Neural cell (in vitro differentiated cells): ENCODE measurements around the gene RAI1. TPM values are rescaled to one million over a fixed set of nuclear protein-coding genes. Genes with fewer than 3 reads are reported as not detected.
"Not testable (repeated sequence)": the region's sequence is repeated elsewhere in the genome, so short reads cannot be mapped to it uniquely, and the experiment has no call there.

Experiments used
- H2AFZ ChIP-seq: fragments of 200-600, 300-800 bp; sonication (generic), shearing (Covaris generic); 2 replicates; pipeline ENCODE4 v1.6.0; 2014; ENCODE audit warnings: low read depth, mild to moderate bottlenecking, antibody characterized with exemption, low read length, moderate library complexity
- H3F3A ChIP-seq: fragments of 200-600 bp; shearing (Covaris generic); 2 replicates; pipeline ENCODE4 v1.6.1; 2016; ENCODE audit warnings: mild to moderate bottlenecking, moderate library complexity, mixed read lengths, antibody characterized with exemption, low read length; ENCODE audit not compliant: insufficient read depth, poor library complexity, severe bottlenecking
- H3K27ac ChIP-seq: fragments of 200-600, 300-800 bp; sonication (generic), shearing (Covaris generic); 2 replicates; pipeline ENCODE4 v1.5.1; 2014; ENCODE audit warnings: mild to moderate bottlenecking, low read length, moderate library complexity
- H3K27me3 ChIP-seq: fragments of 300-800, 200-600 bp; sonication (generic), shearing (Covaris generic); 2 replicates; pipeline ENCODE4 v1.6.0; 2014; ENCODE audit warnings: mild to moderate bottlenecking, low read depth, low read length, moderate library complexity; ENCODE audit not compliant: insufficient read depth
- H3K36me3 ChIP-seq: fragments of 300-800, 200-600 bp; sonication (generic), shearing (Covaris generic); 2 replicates; pipeline ENCODE4 v1.5.1; 2014; ENCODE audit warnings: mild to moderate bottlenecking, antibody characterized with exemption, low read length, moderate library complexity; ENCODE audit not compliant: insufficient read depth
- H3K4me2 ChIP-seq: fragments of 300-800, 200-600 bp; sonication (generic), shearing (Covaris generic); 2 replicates; pipeline ENCODE4 v1.6.0; 2014; ENCODE audit warnings: mild to moderate bottlenecking, low read length
- H3K4me3 ChIP-seq: fragments of 300-800, 200-600 bp; sonication (generic), shearing (Covaris generic); 2 replicates; pipeline ENCODE4 v1.5.1; 2014; ENCODE audit warnings: mild to moderate bottlenecking, low read length, moderate library complexity
- H3K79me2 ChIP-seq: fragments of 200-600 bp; shearing (Covaris generic); replicated peaks from 2 replicates; pipeline ENCODE4 v1.6.0; 2014; ENCODE audit warnings: mild to moderate bottlenecking, low read length, moderate library complexity; ENCODE audit not compliant: insufficient read depth
- H3K9ac ChIP-seq: fragments of 300-800, 200-600 bp; sonication (generic), shearing (Covaris generic); 2 replicates; pipeline ENCODE4 v1.6.1; 2016; ENCODE audit warnings: mild to moderate bottlenecking, low read length, mixed read lengths
- H3K9me2 ChIP-seq: fragments of 200-600 bp; shearing (Covaris generic); 2 replicates; pipeline ENCODE4 v1.6.1; 2016; ENCODE audit warnings: mild to moderate bottlenecking, low read length, mixed read lengths; ENCODE audit not compliant: insufficient read depth
- H3K9me3 ChIP-seq: fragments of 200-600, 300-800 bp; sonication (generic), shearing (Covaris generic); 2 replicates; pipeline ENCODE4 v1.6.1; 2016; ENCODE audit warnings: mild to moderate bottlenecking, mixed run types, low read length, moderate library complexity, mixed read lengths
- H4K20me1 ChIP-seq: fragments of 200-600 bp; shearing (Covaris generic); 2 replicates; pipeline ENCODE4 v1.6.1; 2016; ENCODE audit warnings: mild to moderate bottlenecking, mixed run types; ENCODE audit not compliant: insufficient read depth
- EP300 ChIP-seq: fragments of 450-650 bp; conservative IDR thresholded peaks from 2 replicates; pipeline ENCODE4 v1.6.1; 2014; ENCODE audit warnings: antibody characterized with exemption, mild to moderate bottlenecking, moderate library complexity; ENCODE audit not compliant: poor library complexity, severe bottlenecking
- EZH2 ChIP-seq: fragments of 200-600, 300-800 bp; shearing (Covaris generic), sonication (generic); IDR thresholded peaks from 2 replicates; pipeline ENCODE4 v1.6.1; 2014; ENCODE audit warnings: antibody characterized with exemption, low read length, borderline replicate concordance, mild to moderate bottlenecking; ENCODE audit not compliant: insufficient read depth, poor library complexity, severe bottlenecking
- MXI1 ChIP-seq: fragments of 450-650 bp; conservative IDR thresholded peaks from 2 replicates; pipeline ENCODE4 v1.6.1; 2014; ENCODE audit warnings: antibody characterized with exemption, mild to moderate bottlenecking; ENCODE audit not compliant: poor library complexity, severe bottlenecking
- POLR2AphosphoS5 ChIP-seq: IDR thresholded peaks from 2 replicates; pipeline ENCODE4 v1.6.1; 2012
- RAD21 ChIP-seq: fragments of 450-650 bp; conservative IDR thresholded peaks from 2 replicates; pipeline ENCODE4 v1.6.1; 2014; ENCODE audit warnings: antibody characterized with exemption, mild to moderate bottlenecking, moderate library complexity
- SMC3 ChIP-seq: fragments of 450-650 bp; conservative IDR thresholded peaks from 2 replicates; pipeline ENCODE4 v1.6.1; 2014; ENCODE audit warnings: antibody characterized with exemption, mild to moderate bottlenecking, moderate library complexity; ENCODE audit not compliant: poor library complexity
- TAF1 ChIP-seq: IDR thresholded peaks from 2 replicates; pipeline ENCODE4 v1.6.1; 2012; ENCODE audit warnings: low read depth
- polyA plus RNA-seq: library from polyadenylated mRNA; depleted of rRNA; stranded (reverse); fragments of >200 nt; gene quantifications from 2 replicates; pipeline ENCODE4 v1.2.3, GENCODE V29; 2014
- TF ChIP-seq, protein P1 (sequence below): fragments of 450-650 bp; IDR thresholded peaks from 2 replicates; pipeline ENCODE4 v1.5.1; 2014; ENCODE audit warnings: antibody characterized with exemption, mild to moderate bottlenecking, moderate library complexity; ENCODE audit not compliant: poor library complexity, severe bottlenecking
- TF ChIP-seq, protein P2 (sequence below): IDR thresholded peaks from 2 replicates; pipeline ENCODE4 v1.6.1; 2012; ENCODE audit warnings: borderline replicate concordance

Gene RAI1
- polyA plus RNA-seq, 1 donor from 2014 or later: 16.9 TPM

DNA sequence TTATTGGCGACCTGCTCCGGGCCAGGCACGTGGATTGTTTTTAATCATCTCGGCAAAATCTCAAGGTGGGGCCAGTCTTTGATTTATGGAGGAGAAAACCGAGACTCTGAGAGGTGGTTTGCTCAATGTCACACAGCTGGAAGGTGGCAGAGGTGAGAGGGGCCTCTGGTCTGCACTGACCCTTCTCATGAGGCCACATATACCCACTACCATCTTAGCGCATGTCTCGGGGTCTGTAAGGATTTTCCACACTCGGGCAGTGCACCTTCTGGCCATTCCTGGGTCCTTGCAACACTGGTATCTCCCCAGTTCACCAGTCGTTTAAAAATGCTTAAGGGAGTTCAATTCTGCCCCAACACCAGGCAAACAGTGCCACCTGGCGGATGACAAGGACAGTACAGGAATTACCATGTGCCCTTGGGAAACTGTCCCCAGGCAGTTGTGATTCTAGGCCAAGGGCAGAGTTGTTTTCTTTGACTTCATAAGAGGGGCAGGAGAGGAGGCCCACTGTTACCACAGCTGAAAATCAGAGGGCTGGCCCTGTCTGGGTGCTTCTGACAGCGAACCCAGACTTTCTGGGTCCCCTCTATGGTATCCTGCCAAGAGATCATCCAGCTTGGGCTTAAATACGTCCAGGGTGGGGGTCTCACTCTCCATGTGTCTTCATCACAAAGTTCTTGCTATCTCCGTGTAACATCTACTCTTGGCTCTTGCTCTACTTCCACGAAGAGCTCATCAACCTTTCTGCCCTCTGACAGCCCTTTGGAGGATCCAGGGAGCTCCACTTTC lies 39.4 kb upstream of the RAI1 start:
- Histone ChIP-seq H3K27me3 (no peaks in the 10 kb centered on the region), H4K20me1 (no peaks in the 10 kb centered on the region), H3F3A (no peaks in the 10 kb centered on the region), H2AFZ (no peak overlapping the region), H3K4me3 (no peak overlapping the region), H3K27ac (no peak overlapping the region), H3K9me3 (no peaks in the 10 kb centered on the region), H3K79me2 (no peaks in the 10 kb centered on the region), H3K36me3 (no peaks in the 10 kb centered on the region), H3K9me2 (no peaks in the 10 kb centered on the region), H3K4me2 (no peak overlapping the region), H3K9ac (no peak overlapping the region)
- TF ChIP-seq RAD21 (peak; percentile 96), EZH2 (no peak), TAF1 (no peak), SMC3 (peak; percentile 98), POLR2AphosphoS5 (no peak), MXI1 (no peak), EP300 (no peak)
- TF ChIP-seq, protein P1, sequence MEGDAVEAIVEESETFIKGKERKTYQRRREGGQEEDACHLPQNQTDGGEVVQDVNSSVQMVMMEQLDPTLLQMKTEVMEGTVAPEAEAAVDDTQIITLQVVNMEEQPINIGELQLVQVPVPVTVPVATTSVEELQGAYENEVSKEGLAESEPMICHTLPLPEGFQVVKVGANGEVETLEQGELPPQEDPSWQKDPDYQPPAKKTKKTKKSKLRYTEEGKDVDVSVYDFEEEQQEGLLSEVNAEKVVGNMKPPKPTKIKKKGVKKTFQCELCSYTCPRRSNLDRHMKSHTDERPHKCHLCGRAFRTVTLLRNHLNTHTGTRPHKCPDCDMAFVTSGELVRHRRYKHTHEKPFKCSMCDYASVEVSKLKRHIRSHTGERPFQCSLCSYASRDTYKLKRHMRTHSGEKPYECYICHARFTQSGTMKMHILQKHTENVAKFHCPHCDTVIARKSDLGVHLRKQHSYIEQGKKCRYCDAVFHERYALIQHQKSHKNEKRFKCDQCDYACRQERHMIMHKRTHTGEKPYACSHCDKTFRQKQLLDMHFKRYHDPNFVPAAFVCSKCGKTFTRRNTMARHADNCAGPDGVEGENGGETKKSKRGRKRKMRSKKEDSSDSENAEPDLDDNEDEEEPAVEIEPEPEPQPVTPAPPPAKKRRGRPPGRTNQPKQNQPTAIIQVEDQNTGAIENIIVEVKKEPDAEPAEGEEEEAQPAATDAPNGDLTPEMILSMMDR: peak; percentile 91
- TF ChIP-seq, protein P2, sequence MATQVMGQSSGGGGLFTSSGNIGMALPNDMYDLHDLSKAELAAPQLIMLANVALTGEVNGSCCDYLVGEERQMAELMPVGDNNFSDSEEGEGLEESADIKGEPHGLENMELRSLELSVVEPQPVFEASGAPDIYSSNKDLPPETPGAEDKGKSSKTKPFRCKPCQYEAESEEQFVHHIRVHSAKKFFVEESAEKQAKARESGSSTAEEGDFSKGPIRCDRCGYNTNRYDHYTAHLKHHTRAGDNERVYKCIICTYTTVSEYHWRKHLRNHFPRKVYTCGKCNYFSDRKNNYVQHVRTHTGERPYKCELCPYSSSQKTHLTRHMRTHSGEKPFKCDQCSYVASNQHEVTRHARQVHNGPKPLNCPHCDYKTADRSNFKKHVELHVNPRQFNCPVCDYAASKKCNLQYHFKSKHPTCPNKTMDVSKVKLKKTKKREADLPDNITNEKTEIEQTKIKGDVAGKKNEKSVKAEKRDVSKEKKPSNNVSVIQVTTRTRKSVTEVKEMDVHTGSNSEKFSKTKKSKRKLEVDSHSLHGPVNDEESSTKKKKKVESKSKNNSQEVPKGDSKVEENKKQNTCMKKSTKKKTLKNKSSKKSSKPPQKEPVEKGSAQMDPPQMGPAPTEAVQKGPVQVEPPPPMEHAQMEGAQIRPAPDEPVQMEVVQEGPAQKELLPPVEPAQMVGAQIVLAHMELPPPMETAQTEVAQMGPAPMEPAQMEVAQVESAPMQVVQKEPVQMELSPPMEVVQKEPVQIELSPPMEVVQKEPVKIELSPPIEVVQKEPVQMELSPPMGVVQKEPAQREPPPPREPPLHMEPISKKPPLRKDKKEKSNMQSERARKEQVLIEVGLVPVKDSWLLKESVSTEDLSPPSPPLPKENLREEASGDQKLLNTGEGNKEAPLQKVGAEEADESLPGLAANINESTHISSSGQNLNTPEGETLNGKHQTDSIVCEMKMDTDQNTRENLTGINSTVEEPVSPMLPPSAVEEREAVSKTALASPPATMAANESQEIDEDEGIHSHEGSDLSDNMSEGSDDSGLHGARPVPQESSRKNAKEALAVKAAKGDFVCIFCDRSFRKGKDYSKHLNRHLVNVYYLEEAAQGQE: no peak

DNA sequence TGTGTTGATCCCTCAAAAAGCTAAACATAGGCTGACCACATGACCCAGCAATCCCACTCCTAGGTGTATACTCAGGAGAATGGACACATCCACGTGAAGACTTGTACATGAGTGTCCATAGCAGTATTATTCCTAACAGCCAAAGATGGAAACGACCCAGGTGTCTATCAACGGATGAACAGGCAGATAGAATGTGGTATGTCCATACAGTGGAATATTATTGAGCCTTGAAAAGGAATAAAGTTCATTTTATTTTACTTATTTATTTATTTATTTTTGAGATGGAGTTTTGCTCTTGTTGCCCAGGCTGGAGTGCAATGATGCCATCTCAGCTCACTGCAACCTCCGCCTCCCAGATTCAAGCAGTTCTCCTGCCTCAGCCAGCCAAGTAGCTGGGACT lies 36.1 kb upstream of the RAI1 start:
- H3K36me3 ChIP-seq, H3K9me3 ChIP-seq, H4K20me1 ChIP-seq, H3K9me2 ChIP-seq, H3K27me3 ChIP-seq, H3K4me2 ChIP-seq, H3K79me2 ChIP-seq, H3K4me3 ChIP-seq, H3K27ac ChIP-seq, H3F3A ChIP-seq, H2AFZ ChIP-seq, H3K9ac ChIP-seq: not testable (repeated sequence)

DNA sequence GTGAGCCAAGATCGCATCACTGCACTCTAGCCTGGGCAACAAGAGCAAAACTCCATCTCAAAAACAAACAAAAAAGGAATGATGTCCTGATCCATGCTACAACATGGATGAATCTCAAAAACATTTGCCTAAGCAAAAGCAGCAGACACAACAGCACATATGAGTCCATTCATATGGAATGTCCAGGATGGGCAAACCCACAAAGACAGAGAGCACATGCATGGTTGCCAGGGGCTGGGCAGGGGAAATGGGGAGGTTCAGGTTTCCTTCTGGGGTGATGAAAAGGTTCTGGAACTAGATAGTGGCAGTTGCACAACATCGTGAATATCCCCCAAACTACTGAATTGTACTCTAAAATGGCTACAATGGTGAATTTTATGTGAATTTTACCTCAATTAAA lies 35.3 kb upstream of the RAI1 start:
- Histone ChIP-seq H2AFZ (no peak overlapping the region), H3K4me3 (no peak overlapping the region), H3K36me3 (no peaks in the 10 kb centered on the region), H3K9me2 (no peaks in the 10 kb centered on the region), H3K27me3 (no peaks in the 10 kb centered on the region), H3F3A (no peaks in the 10 kb centered on the region), H3K4me2 (no peak overlapping the region), H3K9ac (no peak overlapping the region), H3K27ac (no peak overlapping the region), H4K20me1 (no peaks in the 10 kb centered on the region), H3K9me3 (peaks cover 3% of the 10 kb centered on the region), H3K79me2 (no peaks in the 10 kb centered on the region)
- no peak for TF ChIP-seq POLR2AphosphoS5
- TF ChIP-seq SMC3: no peak
- TF ChIP-seq, protein P1: no peak
